AG10803 (cell line): ENCODE data around the gene ARMC8.

Experiments
- DNase-seq: peaks from one replicate; pipeline ENCODE4 v3.0.0; 2010; ENCODE audit warnings: low read depth
- H3K4me3 ChIP-seq: 2 replicates; pipeline ENCODE4 v1.5.1; 2011; ENCODE audit warnings: mild to moderate bottlenecking, low read length, control low read depth
- TF ChIP-seq, protein P1 (sequence below): conservative IDR thresholded peaks from 2 replicates; pipeline ENCODE4 v1.5.1; 2011; ENCODE audit warnings: mild to moderate bottlenecking, low read length, control low read depth, inconsistent platforms

Gene ARMC8

DNA sequence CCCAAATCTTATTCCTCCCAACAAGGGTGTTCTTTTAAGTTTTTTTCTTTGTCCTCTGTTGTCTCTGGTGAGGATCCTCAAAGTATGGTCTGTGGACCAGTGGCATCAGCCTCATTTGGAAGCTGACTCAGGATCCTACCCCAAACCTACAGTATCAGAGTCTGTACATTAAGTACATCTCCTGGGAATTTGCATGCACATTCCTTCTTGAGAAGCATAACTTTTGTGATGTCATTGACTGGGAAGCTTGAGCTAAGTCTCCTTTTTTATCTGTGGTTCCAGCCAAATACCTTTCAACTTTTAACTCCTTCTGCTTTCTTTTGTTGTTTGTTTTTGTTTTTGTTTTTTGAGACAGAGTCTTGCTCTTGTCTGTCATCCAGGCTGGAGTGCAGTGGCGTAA is 40.5 kb downstream of the ARMC8 start:
- TF ChIP-seq, protein P1, sequence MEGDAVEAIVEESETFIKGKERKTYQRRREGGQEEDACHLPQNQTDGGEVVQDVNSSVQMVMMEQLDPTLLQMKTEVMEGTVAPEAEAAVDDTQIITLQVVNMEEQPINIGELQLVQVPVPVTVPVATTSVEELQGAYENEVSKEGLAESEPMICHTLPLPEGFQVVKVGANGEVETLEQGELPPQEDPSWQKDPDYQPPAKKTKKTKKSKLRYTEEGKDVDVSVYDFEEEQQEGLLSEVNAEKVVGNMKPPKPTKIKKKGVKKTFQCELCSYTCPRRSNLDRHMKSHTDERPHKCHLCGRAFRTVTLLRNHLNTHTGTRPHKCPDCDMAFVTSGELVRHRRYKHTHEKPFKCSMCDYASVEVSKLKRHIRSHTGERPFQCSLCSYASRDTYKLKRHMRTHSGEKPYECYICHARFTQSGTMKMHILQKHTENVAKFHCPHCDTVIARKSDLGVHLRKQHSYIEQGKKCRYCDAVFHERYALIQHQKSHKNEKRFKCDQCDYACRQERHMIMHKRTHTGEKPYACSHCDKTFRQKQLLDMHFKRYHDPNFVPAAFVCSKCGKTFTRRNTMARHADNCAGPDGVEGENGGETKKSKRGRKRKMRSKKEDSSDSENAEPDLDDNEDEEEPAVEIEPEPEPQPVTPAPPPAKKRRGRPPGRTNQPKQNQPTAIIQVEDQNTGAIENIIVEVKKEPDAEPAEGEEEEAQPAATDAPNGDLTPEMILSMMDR: no peak
- peak; percentile 26 for DNase-seq
- H3K4me3 ChIP-seq: no peak overlapping the region

DNA sequence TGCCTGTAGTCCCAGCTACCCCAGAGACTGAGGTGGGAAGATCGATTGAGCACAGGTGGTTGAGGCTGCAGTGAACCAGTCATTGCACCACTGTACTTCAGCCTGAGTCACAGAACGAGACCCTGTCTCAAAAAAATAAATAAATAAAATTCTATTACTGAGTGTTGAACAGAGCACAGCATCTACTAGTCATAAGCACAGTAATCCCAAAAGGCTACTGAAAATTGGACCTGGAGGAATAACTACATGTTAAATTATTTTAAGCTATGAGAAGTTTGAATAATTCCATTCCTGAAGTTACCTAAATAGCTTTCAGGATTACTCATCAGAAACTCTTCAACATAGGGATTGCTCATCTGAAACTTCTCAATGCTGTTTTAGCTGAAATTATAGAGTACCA is 43.4 kb downstream of the ARMC8 start:
- DNase-seq: peak; percentile 34
- TF ChIP-seq, protein P1: no peak
- H3K4me3 ChIP-seq: no peak overlapping the region

DNA sequence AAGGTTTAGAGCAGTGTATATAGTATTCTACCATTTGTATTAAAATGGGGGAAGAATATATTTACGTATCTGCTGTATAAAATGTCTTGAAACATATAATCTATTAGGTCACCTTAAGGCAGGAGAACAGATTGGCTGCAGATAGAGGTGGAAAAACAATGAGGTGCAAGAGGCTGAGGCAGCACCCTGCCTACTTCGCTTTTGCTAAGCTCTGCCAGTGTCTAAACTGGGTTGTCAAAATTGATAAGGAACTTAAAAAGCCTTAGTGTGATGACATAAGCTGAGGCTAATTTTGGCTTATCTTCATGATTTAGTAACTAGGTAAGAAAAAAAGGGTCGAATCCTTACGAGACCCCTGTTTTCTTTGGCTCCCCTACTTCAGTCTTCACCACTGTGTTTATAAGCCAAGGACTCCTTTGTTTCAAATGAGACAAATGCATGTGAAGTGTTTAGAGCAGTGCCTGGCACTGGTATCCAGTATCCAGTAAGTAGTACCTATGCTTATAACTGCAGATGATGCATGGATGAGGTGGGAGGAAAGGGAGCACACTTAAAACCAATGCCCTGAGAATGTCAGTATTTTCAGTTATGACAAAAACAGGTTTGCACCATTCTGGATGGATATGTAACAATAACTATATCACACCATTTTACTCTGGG is 45.7 kb downstream of the ARMC8 start:
- TF ChIP-seq, protein P1: no peak
- no peak for DNase-seq
- H3K4me3 ChIP-seq: no peak overlapping the region

DNA sequence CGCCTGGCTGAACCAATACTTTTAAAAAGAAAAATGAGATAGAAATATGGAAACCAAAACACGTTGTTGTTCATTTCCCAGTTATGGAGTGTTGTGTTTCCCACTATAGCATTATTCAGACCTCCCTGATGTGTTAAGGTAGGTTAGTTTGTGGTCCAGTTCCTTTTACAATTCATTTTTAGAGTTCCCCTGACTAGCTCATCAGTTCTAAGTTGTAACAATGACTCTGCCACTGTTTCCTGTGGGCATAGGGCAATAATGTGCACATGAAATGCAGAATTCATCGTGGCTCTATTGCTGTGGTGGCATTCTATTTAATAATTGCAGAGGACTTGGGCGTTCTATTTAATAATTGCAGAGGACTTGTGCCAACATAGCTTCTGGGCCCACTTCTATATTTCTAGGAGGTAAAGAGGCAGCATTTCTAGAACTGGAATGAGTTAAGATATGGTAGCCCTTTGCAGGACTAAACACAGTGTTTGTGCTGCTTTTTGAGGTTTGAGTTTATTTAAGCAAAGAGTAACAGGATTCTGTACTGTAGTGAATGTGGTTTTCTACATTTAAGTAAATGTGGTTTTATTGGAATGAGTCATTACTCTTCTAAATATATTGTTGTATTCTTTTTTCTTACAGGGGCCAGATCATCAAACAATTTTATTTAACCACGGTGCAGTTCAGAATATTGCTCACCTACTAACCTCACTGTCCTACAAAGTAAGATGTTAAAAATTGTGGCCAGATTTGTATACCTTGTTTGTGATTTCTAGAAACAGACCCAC is 47.5 kb downstream of the ARMC8 start:
- TF ChIP-seq, protein P1: no peak
- peak; percentile 8 for DNase-seq
- H3K4me3 ChIP-seq: no peak overlapping the region

DNA sequence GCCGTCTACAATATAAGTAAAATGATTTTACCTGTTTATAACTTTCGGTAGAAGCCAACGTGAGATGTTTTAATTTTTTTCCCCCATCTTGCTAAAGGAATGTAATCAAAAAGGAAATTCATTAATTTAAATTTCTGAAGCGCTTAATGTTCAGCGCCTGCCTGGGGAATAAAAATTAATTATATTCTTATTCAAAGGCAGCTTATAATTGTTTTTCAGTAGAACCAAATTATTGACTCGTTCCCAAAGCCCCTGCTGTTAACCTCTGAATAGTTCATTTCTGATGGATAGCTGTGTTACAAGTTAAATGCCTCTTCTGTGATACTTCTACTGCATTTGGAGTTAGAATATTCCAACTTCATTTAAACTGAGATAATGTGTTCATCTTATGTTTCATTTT is 51.6 kb downstream of the ARMC8 start:
- TF ChIP-seq, protein P1: no peak
- no peak for DNase-seq

DNA sequence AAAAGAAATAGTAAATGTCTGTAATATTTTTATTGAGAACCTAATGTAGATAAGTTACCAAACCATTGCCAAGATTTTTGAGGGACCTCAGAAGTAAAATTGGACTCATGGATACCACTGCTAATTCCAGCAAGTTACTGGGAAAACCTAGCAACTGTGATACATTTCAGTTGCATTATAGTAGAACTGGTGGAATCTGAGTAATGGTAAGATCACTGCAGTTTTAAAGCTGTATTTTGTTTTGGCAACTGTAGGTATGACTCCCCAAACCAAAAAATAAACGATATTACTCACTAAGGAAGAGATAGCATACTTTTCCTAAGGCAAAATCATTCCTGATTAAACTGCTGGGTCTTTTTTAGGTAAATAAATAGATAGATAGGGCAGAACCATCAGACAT is 54.0 kb downstream of the ARMC8 start:
- DNase-seq: peak; percentile 4
- TF ChIP-seq, protein P1: no peak
- no peak overlapping the region for H3K4me3 ChIP-seq

More for the DNA sequence above, 51.6 kb downstream of the ARMC8 start:
- H3K4me3 ChIP-seq: no peak overlapping the region

DNA sequence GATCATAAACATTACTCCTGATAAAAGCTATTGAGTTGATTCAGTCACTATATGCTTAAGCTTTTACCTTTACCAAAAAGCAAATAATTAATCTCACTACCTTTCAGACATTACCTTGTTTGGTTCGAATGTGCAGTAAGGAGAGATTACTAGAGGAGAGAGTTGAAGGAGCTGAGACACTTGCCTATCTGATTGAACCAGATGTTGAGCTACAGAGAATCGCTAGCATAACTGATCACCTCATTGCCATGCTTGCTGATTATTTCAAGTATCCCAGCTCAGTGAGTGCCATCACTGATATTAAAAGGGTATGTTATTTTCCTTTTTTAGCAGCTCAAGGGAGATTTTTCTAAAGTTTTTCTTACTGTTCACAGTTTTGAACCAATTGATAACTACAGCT is 54.6 kb downstream of the ARMC8 start:
- H3K4me3 ChIP-seq: no peak overlapping the region
- DNase-seq: no peak
- TF ChIP-seq, protein P1: no peak
